AG09319 (cell line): Measurements from ENCODE around the gene EMX1.

Experiments
- DNase-seq: peaks from one replicate; pipeline ENCODE4 v3.0.0-alpha.2; 2010; ENCODE audit warnings: low read depth; ENCODE audit errors: extremely low read depth
- TF ChIP-seq, protein P1 (sequence below): IDR thresholded peaks from 2 replicates; pipeline ENCODE4 v1.5.1; 2011; ENCODE audit warnings: low read depth, mild to moderate bottlenecking, inconsistent platforms, low read length, moderate library complexity

EMX1 gene

DNA sequence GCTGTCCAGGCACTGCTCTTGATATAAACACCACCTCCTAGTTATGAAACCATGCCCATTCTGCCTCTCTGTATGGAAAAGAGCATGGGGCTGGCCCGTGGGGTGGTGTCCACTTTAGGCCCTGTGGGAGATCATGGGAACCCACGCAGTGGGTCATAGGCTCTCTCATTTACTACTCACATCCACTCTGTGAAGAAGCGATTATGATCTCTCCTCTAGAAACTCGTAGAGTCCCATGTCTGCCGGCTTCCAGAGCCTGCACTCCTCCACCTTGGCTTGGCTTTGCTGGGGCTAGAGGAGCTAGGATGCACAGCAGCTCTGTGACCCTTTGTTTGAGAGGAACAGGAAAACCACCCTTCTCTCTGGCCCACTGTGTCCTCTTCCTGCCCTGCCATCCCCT is 15.9 kb downstream of the EMX1 start:
- no peak for DNase-seq
- TF ChIP-seq, protein P1, sequence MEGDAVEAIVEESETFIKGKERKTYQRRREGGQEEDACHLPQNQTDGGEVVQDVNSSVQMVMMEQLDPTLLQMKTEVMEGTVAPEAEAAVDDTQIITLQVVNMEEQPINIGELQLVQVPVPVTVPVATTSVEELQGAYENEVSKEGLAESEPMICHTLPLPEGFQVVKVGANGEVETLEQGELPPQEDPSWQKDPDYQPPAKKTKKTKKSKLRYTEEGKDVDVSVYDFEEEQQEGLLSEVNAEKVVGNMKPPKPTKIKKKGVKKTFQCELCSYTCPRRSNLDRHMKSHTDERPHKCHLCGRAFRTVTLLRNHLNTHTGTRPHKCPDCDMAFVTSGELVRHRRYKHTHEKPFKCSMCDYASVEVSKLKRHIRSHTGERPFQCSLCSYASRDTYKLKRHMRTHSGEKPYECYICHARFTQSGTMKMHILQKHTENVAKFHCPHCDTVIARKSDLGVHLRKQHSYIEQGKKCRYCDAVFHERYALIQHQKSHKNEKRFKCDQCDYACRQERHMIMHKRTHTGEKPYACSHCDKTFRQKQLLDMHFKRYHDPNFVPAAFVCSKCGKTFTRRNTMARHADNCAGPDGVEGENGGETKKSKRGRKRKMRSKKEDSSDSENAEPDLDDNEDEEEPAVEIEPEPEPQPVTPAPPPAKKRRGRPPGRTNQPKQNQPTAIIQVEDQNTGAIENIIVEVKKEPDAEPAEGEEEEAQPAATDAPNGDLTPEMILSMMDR, result no peak

DNA sequence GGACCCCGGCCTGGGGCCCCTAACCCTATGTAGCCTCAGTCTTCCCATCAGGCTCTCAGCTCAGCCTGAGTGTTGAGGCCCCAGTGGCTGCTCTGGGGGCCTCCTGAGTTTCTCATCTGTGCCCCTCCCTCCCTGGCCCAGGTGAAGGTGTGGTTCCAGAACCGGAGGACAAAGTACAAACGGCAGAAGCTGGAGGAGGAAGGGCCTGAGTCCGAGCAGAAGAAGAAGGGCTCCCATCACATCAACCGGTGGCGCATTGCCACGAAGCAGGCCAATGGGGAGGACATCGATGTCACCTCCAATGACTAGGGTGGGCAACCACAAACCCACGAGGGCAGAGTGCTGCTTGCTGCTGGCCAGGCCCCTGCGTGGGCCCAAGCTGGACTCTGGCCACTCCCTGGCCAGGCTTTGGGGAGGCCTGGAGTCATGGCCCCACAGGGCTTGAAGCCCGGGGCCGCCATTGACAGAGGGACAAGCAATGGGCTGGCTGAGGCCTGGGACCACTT is 16.4 kb downstream of the EMX1 start:
- no peak for DNase-seq
- TF ChIP-seq, protein P1, result no peak

DNA sequence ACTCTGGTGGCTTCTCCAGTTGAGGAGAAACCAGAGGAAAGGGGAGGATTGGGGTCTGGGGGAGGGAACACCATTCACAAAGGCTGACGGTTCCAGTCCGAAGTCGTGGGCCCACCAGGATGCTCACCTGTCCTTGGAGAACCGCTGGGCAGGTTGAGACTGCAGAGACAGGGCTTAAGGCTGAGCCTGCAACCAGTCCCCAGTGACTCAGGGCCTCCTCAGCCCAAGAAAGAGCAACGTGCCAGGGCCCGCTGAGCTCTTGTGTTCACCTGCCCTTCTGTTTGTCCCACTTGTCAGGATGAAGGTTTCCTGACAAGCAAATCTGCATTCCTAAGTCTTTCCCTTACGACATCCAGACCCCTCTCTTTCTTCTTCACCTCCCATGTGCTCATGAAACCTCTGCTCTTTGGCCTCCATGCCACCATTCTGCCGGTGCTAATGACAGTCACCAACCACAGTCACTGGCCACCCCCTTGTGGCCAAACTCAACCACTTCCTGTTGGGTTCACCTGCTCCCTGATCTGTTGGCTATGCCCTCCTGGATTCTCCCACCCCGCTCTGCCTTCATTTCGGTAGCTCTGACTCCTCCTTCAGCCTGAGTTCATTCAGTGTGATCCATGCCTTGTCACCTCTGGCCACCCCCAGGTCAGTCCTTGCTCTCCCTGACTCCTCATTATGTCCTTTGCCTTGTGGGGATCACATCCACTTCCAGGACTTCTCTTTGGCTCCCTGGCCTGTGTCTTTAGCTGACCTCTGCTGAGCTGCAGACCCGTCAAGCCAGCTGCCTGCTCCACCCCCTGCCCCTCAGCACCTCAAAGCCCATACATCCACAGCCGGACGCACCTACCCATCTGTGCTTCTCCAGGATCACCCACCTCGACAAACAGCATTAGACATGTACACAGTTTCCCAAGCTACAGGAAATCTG is 17.6 kb downstream of the EMX1 start:
- TF ChIP-seq, protein P1, result no peak; the same call in 1 of the 2 replicates
- DNase-seq, result no peak

DNA sequence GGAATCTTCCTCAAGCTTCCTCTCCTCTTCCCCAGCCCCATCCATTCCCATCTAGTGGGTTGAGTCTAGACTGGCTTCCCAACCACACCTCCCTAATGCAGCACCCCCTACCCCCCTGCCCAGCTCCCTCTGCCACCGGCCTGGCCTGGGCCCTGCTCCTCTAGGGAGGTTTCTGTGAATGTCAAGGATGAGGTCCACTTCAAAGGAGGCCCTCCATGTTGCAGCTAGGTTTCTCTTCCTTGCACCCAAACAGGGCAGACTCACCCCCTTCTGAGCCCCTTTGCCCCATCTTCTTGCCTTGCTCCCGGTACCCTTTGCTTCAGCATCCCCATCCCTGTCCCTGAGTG is 18.3 kb downstream of the EMX1 start:
- TF ChIP-seq, protein P1, result no peak
- DNase-seq, result no peak

DNA sequence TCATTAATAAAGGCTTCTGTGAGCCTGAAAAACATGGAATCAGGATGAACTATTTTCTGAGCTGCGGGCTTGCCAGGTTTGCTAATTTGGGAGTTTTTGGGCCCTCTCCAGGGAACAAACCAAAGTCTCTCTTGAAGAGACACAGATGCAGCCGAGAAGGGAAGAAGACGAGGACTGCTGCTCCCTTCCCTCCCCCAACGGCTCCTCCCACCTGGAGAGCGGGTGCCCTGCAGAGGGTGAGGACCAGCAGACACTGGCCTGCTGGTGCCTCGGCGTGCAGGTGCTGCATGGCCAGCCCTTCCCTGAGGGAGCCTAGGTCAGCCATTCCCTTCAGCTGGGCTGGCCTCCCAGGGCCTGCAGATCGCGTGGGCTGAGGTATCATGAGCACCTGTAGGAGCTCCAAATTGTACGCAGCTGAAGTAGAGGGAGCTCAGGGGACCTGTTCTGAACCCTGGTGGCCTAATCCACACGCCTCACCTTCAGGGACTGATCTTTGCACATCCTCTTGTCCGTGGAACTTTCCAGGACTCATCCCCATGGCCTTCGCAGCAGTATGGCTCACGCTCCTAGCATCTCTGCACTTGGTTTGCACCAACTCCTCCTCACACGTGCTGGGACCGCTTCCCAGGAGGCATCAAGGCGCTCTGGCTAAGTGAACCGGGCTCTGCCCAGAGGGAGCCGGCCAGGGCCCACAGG is 19.5 kb downstream of the EMX1 start:
- DNase-seq, result no peak
- TF ChIP-seq, protein P1, result no peak

DNA sequence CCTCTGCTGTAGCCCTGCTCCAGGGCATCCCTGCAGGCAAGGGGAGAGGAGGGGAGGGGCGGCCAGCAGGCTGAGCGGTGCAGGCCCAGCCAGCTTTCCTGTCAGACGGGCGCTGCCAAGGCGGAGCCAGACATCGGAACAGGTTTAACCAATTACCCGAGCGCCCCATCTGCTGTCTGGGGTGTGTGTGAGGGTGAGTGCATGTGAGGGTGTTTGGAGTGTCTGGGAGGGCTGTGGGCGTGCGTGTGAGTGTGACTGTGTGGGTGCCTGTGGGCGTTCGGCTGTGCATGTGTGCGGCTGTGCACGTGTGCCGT is 20.0 kb downstream of the EMX1 start:
- TF ChIP-seq, protein P1, result no peak
- no peak for DNase-seq

DNA sequence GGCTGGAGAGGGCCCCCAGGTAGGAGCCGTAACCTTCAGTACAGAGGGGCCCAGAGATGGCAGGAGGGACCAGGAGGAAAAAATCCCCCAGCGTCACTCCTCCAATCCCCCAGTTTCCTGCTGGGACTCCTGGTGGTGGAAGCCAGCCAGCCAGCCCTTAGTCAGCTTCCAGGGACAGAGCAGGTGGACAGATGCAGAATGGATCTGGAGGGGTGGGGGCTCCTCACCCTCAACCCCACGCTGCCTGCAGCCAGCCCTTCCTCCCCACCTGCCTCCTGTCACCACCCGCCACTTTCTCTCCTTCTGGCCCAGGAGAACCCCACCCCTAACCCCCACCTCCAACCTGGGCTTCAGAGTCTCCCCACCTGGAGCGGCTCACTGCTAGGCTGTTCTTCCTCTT is 21.1 kb downstream of the EMX1 start:
- TF ChIP-seq, protein P1, result no peak
- no peak for DNase-seq
